DND-41 (cell line): ENCODE measurements around the gene USP22.

ENCODE experiments used
- CTCF ChIP-seq: IDR thresholded peaks from 2 replicates; pipeline ENCODE4 v1.5.1; 2012; ENCODE audit warnings: borderline replicate concordance, low read length, moderate library complexity, mild to moderate bottlenecking; ENCODE audit not compliant: poor library complexity, severe bottlenecking; ENCODE audit errors: extremely low read depth
- EZH2 ChIP-seq: IDR thresholded peaks from 3 replicates; pipeline ENCODE4 v1.6.1; 2012; ENCODE audit warnings: borderline replicate concordance, low read depth, mild to moderate bottlenecking, moderate library complexity, low read length, inconsistent platforms; ENCODE audit not compliant: severe bottlenecking

GRCh38 chr17:21085707-21086106, 42.9 kb upstream of the USP22 start:
- TF ChIP-seq CTCF (no peak), EZH2 (no peak)
